ENCODE data around the gene SORBS2. TPM values are rescaled to one million over a fixed set of nuclear protein-coding genes. Genes with fewer than 3 reads are reported as not detected.

The SORBS2 gene
- total RNA-seq, 2 donors from 2014 or later: 28.0 to 77.4 TPM

DNA sequence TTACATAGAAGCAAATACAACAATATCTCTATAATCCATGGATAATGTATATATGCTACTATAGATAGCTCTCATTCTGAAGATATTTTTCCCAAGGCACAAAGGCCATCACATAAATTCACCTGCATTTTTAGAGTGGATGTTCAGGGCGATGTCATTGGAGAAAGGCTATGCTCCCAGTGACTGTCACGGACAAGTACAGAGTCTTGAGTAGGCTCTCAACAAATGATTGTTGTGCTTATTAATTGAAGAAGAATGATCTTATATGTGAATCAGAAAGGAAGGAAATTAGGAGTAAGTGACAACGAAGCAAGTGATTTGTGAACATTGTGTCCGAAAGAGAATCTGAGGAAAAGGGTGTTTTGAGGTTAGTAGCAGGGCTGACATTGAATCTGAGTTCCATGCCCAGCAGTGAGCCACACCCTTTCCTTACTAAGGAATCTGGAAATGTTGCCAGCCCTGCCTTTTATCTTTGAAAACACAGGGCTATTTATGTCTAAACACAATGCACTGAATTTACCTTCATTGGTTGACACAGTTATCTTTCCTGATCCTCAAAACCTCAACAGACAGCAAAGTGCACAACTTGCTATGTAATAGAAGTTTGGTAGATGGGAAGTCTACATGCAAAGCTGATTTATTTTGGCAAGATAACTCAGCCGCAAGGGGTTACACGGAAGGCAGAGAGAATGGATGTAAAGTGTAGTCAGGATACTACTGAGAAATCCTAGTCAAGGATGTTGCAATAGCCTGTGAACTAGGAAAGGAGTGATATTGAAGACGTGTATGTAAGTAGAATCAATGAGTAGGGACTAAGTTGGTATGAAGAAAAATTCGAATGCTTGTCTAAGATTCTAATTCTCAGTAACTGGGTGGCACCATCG, 50.4 kb downstream of the SORBS2 start:
- intact Hi-C loops (cut with DNase I): no loop called here
- TF ChIP-seq, protein P1, sequence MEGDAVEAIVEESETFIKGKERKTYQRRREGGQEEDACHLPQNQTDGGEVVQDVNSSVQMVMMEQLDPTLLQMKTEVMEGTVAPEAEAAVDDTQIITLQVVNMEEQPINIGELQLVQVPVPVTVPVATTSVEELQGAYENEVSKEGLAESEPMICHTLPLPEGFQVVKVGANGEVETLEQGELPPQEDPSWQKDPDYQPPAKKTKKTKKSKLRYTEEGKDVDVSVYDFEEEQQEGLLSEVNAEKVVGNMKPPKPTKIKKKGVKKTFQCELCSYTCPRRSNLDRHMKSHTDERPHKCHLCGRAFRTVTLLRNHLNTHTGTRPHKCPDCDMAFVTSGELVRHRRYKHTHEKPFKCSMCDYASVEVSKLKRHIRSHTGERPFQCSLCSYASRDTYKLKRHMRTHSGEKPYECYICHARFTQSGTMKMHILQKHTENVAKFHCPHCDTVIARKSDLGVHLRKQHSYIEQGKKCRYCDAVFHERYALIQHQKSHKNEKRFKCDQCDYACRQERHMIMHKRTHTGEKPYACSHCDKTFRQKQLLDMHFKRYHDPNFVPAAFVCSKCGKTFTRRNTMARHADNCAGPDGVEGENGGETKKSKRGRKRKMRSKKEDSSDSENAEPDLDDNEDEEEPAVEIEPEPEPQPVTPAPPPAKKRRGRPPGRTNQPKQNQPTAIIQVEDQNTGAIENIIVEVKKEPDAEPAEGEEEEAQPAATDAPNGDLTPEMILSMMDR (IDR thresholded peaks at IDR 0.05): no peak
- Histone ChIP-seq H3K27me3 (no peaks in the 10 kb centered on the region), H3K9me3 (no peaks in the 10 kb centered on the region), H3K4me3 (no peak overlapping the region), H3K9ac (ENCODE audit: low read depth in 2 of 2, low read length in 2 of 2) (no peak overlapping the region), H3K36me3 (no peaks in the 10 kb centered on the region), H3K27ac (no peak overlapping the region), H3K4me1 (no peaks in the 10 kb centered on the region)
- no peak for DNase-seq

GRCh38 chr4:185758807-185759206, 53.2 kb downstream of the SORBS2 start:
- TF ChIP-seq, protein P1 (IDR thresholded peaks at IDR 0.05): no peak
- no peaks in the 10 kb centered on the region for H3K4me1 ChIP-seq
- H3K27ac ChIP-seq: no peak overlapping the region
- H3K27me3 ChIP-seq: no peaks in the 10 kb centered on the region
- no peaks in the 10 kb centered on the region for H3K36me3 ChIP-seq
- intact Hi-C loops (cut with DNase I): no loop called here
- H3K4me3 ChIP-seq: no peak overlapping the region
- H3K9me3 ChIP-seq: no peaks in the 10 kb centered on the region
- no peak for DNase-seq
- no peak overlapping the region for H3K9ac ChIP-seq (ENCODE audit: low read depth in 2 of 2, low read length in 2 of 2)

- H3K36me3 ChIP-seq: no peaks in the 10 kb centered on the region
- intact Hi-C loops (cut with DNase I): no loop called here
- no peak overlapping the region for H3K9ac ChIP-seq (ENCODE audit: low read depth in 2 of 2, low read length in 2 of 2)
- H3K9me3 ChIP-seq: no peaks in the 10 kb centered on the region
- TF ChIP-seq, protein P1 (IDR thresholded peaks at IDR 0.05): no peak
- H3K4me3 ChIP-seq: no peak overlapping the region
- no peaks in the 10 kb centered on the region for H3K27me3 ChIP-seq
- DNase-seq: no peak
- no peak overlapping the region for H3K27ac ChIP-seq
- no peaks in the 10 kb centered on the region for H3K4me1 ChIP-seq
Measured at GRCh38 chr4:185755451-185755850, 56.5 kb downstream of the SORBS2 start.

GRCh38 chr4:185754961-185755360, 57.0 kb downstream of the SORBS2 start:
- Histone ChIP-seq H3K9me3 (no peaks in the 10 kb centered on the region), H3K4me1 (no peaks in the 10 kb centered on the region), H3K27me3 (no peaks in the 10 kb centered on the region), H3K27ac (no peak overlapping the region), H3K4me3 (no peak overlapping the region), H3K36me3 (no peaks in the 10 kb centered on the region), H3K9ac (ENCODE audit: low read depth in 2 of 2, low read length in 2 of 2) (no peak overlapping the region)
- intact Hi-C loops (cut with DNase I): no loop called here
- TF ChIP-seq, protein P1 (IDR thresholded peaks at IDR 0.05): no peak
- DNase-seq: no peak

DNA sequence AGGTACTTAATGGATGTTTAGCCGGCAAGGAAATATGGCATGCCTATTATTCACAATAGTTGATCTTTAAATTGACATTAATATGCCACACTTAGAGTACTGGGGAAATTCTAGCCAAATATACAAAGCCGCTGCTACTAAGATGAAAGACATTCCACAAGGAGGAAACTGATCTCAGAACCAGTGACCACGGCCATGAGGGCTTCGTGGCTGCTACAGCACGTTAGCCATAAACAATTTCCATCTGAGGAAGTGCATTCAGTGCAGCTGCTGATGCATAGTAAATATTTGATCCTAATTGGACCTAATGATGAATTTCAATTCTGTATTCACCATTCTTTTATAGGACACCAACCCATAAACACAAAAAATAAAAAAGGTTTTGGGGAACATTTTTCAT, 59.1 kb downstream of the SORBS2 start:
- Histone ChIP-seq H3K27me3 (no peaks in the 10 kb centered on the region), H3K9ac (ENCODE audit: low read depth in 2 of 2, low read length in 2 of 2) (no peak overlapping the region), H3K4me3 (no peak overlapping the region), H3K36me3 (no peaks in the 10 kb centered on the region), H3K27ac (no peak overlapping the region), H3K4me1 (no peaks in the 10 kb centered on the region), H3K9me3 (no peaks in the 10 kb centered on the region)
- TF ChIP-seq, protein P1 (IDR thresholded peaks at IDR 0.05): no peak
- DNase-seq: no peak
- intact Hi-C loops (cut with DNase I): no loop called here
